Panc1 (cell line): ENCODE measurements around the gene HSPA12A. TPM values are rescaled to one million over a fixed set of nuclear protein-coding genes. Genes with fewer than 3 reads are reported as not detected.

Experiments used
- ATAC-seq: fragments of 200-7000 bp; cut with Tn5 transposase; 2 replicates; pipeline ENCODE4 v1.9.1; 2020; ENCODE audit warnings: mild to moderate bottlenecking, moderate library complexity
- BruUV-seq: library from RNA; stranded (reverse); fragments of 400-500 nt; replicated peaks from 2 replicates; lab custom pipeline; 2021; lab: Mats Ljungman, UMichigan
- CTCF ChIA-PET: fragments of 300-600 bp; sonication (Branson Sonifier 250); formaldehyde crosslinking; loops from one replicate; lab custom pipeline; 2022; ENCODE audit warnings: antibody characterized with exemption; lab: Charles Lee
- POLR2A ChIA-PET: fragments of 300-600 bp; sonication (Branson Sonifier 250); formaldehyde crosslinking; loops from one replicate; lab custom pipeline; 2022; ENCODE audit warnings: antibody characterized with exemption; lab: Charles Lee
- DNase-seq: peaks from one replicate; pipeline ENCODE4 v3.0.0-alpha.2; 2010; ENCODE audit warnings: low read depth, low spot score
- H3K27ac ChIP-seq: 2 replicates; pipeline ENCODE4 v1.5.1; 2011; ENCODE audit warnings: mild to moderate bottlenecking, low read length, inconsistent platforms
- H3K27me3 ChIP-seq: fragments of 200-500 bp; sonication (Bioruptor generic); 2 replicates; pipeline ENCODE4 v1.6.0; 2014; ENCODE audit warnings: low read length, inconsistent platforms; ENCODE audit not compliant: control insufficient read depth, insufficient read depth
- H3K36me3 ChIP-seq: fragments of 200-500 bp; sonication (Bioruptor generic); 2 replicates; pipeline ENCODE4 v1.5.1; 2014; ENCODE audit warnings: inconsistent platforms, mild to moderate bottlenecking, low read length, moderate library complexity; ENCODE audit not compliant: control insufficient read depth, insufficient read depth
- H3K4me1 ChIP-seq: 2 replicates; pipeline ENCODE4 v1.5.1; 2011; ENCODE audit warnings: inconsistent platforms, mild to moderate bottlenecking, low read length, moderate library complexity; ENCODE audit not compliant: control insufficient read depth, insufficient read depth
- H3K4me3 ChIP-seq, 2 experiments: 2 replicates each; pipeline ENCODE4 v1.5.1; 2011 to 2012; ENCODE audit warnings: low read depth in 2 of 2, low read length in 2 of 2, mild to moderate bottlenecking in 2 of 2, inconsistent platforms in 1 of 2, moderate library complexity in 1 of 2
- H3K9me3 ChIP-seq: fragments of 200-500 bp; sonication (Bioruptor generic); 2 replicates; pipeline ENCODE4 v1.5.1; 2014; ENCODE audit warnings: low read depth, mild to moderate bottlenecking, inconsistent platforms, low read length, moderate library complexity; ENCODE audit not compliant: control insufficient read depth, insufficient read depth
- CTCF ChIP-seq: fragments of 450-650 bp; IDR thresholded peaks from 2 replicates; pipeline ENCODE4 v1.5.1; 2017; ENCODE audit warnings: mild to moderate bottlenecking
- POLR2AphosphoS5 ChIP-seq: IDR thresholded peaks from 2 replicates; pipeline ENCODE4 v1.6.1; 2012; ENCODE audit warnings: mild to moderate bottlenecking, low read depth, low read length, moderate library complexity
- REST ChIP-seq, 2 experiments: IDR thresholded peaks; 2 replicates each; pipeline ENCODE4 v1.6.1; 2011 to 2012; ENCODE audit warnings: low read depth in 2 of 2, control low read depth in 1 of 2, low read length in 1 of 2, mild to moderate bottlenecking in 1 of 2, moderate library complexity in 1 of 2; ENCODE audit not compliant: insufficient read depth in 1 of 2
- SIN3A ChIP-seq: IDR thresholded peaks from 2 replicates; pipeline ENCODE4 v1.6.1; 2012; ENCODE audit warnings: low read depth, mild to moderate bottlenecking, low read length, moderate library complexity, borderline replicate concordance; ENCODE audit not compliant: insufficient read depth
- TCF7L2 ChIP-seq: IDR thresholded peaks from 2 replicates; pipeline ENCODE4 v1.6.1; 2011; ENCODE audit warnings: mild to moderate bottlenecking, low read depth, low read length, inconsistent platforms
- in situ Hi-C: cut with HindIII; loops from 2 replicates; pipeline ENCODE4 v1.10.0; 2016; ENCODE audit warnings: low sequenced_read_pairs, low pct_unique_long_range_greater_than_20kb
- intact Hi-C: fragments of 100-400 bp; cut with micrococcal nuclease; formaldehyde crosslinking; loops from one replicate; pipeline ENCODE4 v1.10.0; 2022; ENCODE audit not compliant: unreplicated experiment
- total RNA-seq: library from RNA; stranded (reverse); gene quantifications from one replicate; pipeline ENCODE4 v1.2.1, GENCODE V29; 2021; ENCODE audit not compliant: unreplicated experiment

The HSPA12A gene
- total RNA-seq, 1 experiment from 2014 or later: 7.7 TPM

DNA sequence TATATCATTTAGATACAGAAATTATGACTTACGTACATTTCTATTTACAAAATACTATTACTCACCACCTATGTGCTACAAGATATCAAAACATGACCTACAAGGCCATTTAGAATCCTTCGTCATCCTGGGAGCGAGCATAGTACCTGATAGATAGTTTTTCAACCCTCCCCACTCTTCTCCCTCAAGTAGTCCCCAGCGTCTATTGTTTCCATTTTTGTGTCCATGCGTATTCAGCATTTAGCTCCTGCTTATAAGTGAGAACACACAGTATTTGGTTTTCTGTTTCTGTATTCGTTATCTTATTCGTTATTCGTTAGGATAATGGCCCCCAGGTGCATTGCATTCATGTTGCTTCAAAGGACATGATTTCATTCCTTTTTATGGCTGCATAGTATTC, 93.5 kb downstream of the HSPA12A start:
- no TSS peak for BruUV-seq
- TF ChIP-seq CTCF (no peak), TCF7L2 (no peak), POLR2AphosphoS5 (no peak), REST (IDR thresholded peaks at IDR 0.05; ENCODE audit: insufficient read depth in 1 of 2, low read depth in 2 of 2, low read length in 1 of 2) (no peak), SIN3A (no peak)
- ChIA-PET CTCF (no interaction called here), POLR2A (no interaction called here)
- Histone ChIP-seq H3K27me3 (peaks cover 6% of the 10 kb centered on the region), H3K4me3 (no peak overlapping the region), H3K9me3 (no peaks in the 10 kb centered on the region), H3K27ac (no peak overlapping the region), H3K36me3 (no peaks in the 10 kb centered on the region), H3K4me1 (no peaks in the 10 kb centered on the region)
- in situ Hi-C loops: no loop called here
- DNase-seq: no peak
- intact Hi-C loops: no loop called here
- ATAC-seq: no peak

DNA sequence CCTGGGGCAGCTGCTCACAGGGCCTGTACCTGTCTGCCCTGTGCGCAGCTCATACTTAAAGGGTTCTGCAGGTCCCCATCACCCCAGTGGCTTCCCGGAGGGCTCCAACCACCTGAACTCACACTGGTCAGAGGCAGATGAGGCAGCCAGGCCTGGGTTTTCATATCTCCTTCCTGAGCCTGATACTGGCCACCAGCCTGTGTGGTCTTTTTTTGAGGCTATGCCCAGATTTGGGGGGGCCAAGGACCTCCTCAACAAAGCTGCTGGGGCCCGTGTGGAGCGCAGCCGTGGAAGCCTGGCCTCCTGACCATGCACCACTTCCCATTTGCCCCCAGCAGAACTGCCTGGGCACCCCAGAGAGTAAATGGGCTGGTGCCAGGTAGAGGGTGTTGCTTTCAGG, 95.9 kb downstream of the HSPA12A start:
- peaks cover 7% of the 10 kb centered on the region for H3K27me3 ChIP-seq
- H3K27ac ChIP-seq: no peak overlapping the region
- in situ Hi-C loops: no loop called here
- POLR2A ChIA-PET: no interaction called here
- DNase-seq (no peak), ATAC-seq (no peak)
- BruUV-seq: no TSS peak
- no peaks in the 10 kb centered on the region for H3K9me3 ChIP-seq
- no peaks in the 10 kb centered on the region for H3K36me3 ChIP-seq
- no peaks in the 10 kb centered on the region for H3K4me1 ChIP-seq
- no peak for TF ChIP-seq TCF7L2
- TF ChIP-seq SIN3A: no peak
- TF ChIP-seq CTCF: no peak
- TF ChIP-seq POLR2AphosphoS5: no peak
- no peak overlapping the region for H3K4me3 ChIP-seq
- CTCF ChIA-PET: no interaction called here
- intact Hi-C loops: no loop called here

DNA sequence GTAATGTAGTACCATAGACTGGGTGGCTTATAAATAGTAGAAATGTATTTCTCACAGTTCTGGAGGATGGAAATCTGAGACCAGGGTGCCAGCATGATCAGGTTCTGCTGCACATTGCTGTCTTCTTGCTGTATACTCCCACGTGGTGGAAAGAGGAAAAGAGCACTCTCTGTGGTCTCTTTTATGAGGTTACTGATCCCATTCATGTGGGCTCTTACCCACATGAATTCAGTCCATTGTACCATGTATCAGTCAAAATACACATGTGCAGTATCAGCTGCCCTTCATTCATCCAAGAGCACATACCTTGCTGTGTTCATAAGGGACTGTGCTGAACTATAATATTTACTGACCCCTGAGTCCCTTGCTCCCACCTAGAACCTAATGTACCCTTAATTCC, 104.5 kb downstream of the HSPA12A start:
- no peaks in the 10 kb centered on the region for H3K9me3 ChIP-seq
- in situ Hi-C loops: no loop called here
- ChIA-PET CTCF (no interaction called here), POLR2A (no interaction called here)
- BruUV-seq: no TSS peak
- DNase-seq (no peak), ATAC-seq (no peak)
- no peak overlapping the region for H3K27ac ChIP-seq
- TF ChIP-seq SIN3A: no peak
- no peak for TF ChIP-seq REST (IDR thresholded peaks at IDR 0.05; ENCODE audit: insufficient read depth in 1 of 2, low read depth in 2 of 2, low read length in 1 of 2)
- no peak for TF ChIP-seq TCF7L2
- TF ChIP-seq CTCF: no peak
- no peak for TF ChIP-seq POLR2AphosphoS5
- H3K27me3 ChIP-seq: peaks cover 5% of the 10 kb centered on the region
- intact Hi-C loops: no loop called here
- no peaks in the 10 kb centered on the region for H3K4me1 ChIP-seq
- no peaks in the 10 kb centered on the region for H3K36me3 ChIP-seq
- no peak overlapping the region for H3K4me3 ChIP-seq
